NCI-H1694 treated with DMSO at 0.1 percent for 48 hours (cell line): ENCODE results near the gene ARID3A.

ENCODE experiments used
- DNase-seq: peaks from one replicate; lab custom pipeline; 2025; lab: John Stamatoyannopoulos, UW

The ARID3A gene

GRCh38 chr19:931860-932647, 6.2 kb downstream of the ARID3A start:
- DNase-seq: no peak

GRCh38 chr19:932648-933552, 7.1 kb downstream of the ARID3A start:
- DNase-seq: no peak

- DNase-seq: no peak
Measured at GRCh38 chr19:933553-933882, 7.7 kb downstream of the ARID3A start.

GRCh38 chr19:934197-934840, 8.5 kb downstream of the ARID3A start:
- DNase-seq: no peak

GRCh38 chr19:934865-935479, 9.1 kb downstream of the ARID3A start:
- DNase-seq: no peak

- no peak for DNase-seq
Measured at GRCh38 chr19:936175-936546, 10.3 kb downstream of the ARID3A start.

- no peak for DNase-seq
Measured at GRCh38 chr19:937259-937694, 11.4 kb downstream of the ARID3A start.

- no peak for DNase-seq
Measured at GRCh38 chr19:938233-938923, 12.5 kb downstream of the ARID3A start.

GRCh38 chr19:939439-939838, 13.6 kb downstream of the ARID3A start:
- DNase-seq: no peak

GRCh38 chr19:939922-940321, 14.1 kb downstream of the ARID3A start:
- no peak for DNase-seq

- DNase-seq: no peak
Measured at GRCh38 chr19:940591-941291, 14.9 kb downstream of the ARID3A start.

- no peak for DNase-seq
Measured at GRCh38 chr19:941292-942132, 15.7 kb downstream of the ARID3A start.

GRCh38 chr19:942133-942645, 16.4 kb downstream of the ARID3A start:
- no peak for DNase-seq

GRCh38 chr19:943551-944170, 17.8 kb downstream of the ARID3A start:
- DNase-seq: no peak

GRCh38 chr19:944171-944567, 18.3 kb downstream of the ARID3A start:
- DNase-seq: no peak

- DNase-seq: no peak
Measured at GRCh38 chr19:944663-945241, 18.9 kb downstream of the ARID3A start.

- no peak for DNase-seq
Measured at GRCh38 chr19:945401-946252, 19.8 kb downstream of the ARID3A start.

GRCh38 chr19:947090-947706, 21.4 kb downstream of the ARID3A start:
- no peak for DNase-seq
